Neuronal stem cell (in vitro differentiated cells): Measurements from ENCODE around the gene PLEKHA8.

Experiments
- DNase-seq: peaks from one replicate; pipeline ENCODE4 v3.0.0-alpha.2; 2013; ENCODE audit warnings: low spot score
- H2AFZ ChIP-seq: one replicate; pipeline ENCODE4 v1.6.1; 2013; ENCODE audit warnings: mild to moderate bottlenecking, low read length, inconsistent platforms
- H2AK5ac ChIP-seq: 2 replicates; pipeline ENCODE4 v1.6.1; 2013; ENCODE audit warnings: low read depth, mild to moderate bottlenecking, inconsistent platforms, low read length, moderate library complexity, mixed read lengths
- H2BK120ac ChIP-seq: 2 replicates; pipeline ENCODE4 v1.6.1; 2013; ENCODE audit warnings: low read depth, mild to moderate bottlenecking, inconsistent platforms, low read length, moderate library complexity, mixed read lengths
- H2BK12ac ChIP-seq: one replicate; pipeline ENCODE4 v1.6.1; 2013; ENCODE audit warnings: low read length, inconsistent platforms
- H2BK15ac ChIP-seq: 2 replicates; pipeline ENCODE4 v1.6.1; 2013; ENCODE audit warnings: mild to moderate bottlenecking, low read length, inconsistent platforms, mixed read lengths
- H2BK5ac ChIP-seq: one replicate; pipeline ENCODE4 v1.6.1; 2013; ENCODE audit warnings: inconsistent platforms, mild to moderate bottlenecking, low read length, moderate library complexity
- H3K14ac ChIP-seq: one replicate; pipeline ENCODE4 v1.6.1; 2013; ENCODE audit warnings: low read length, inconsistent platforms
- H3K18ac ChIP-seq: 2 replicates; pipeline ENCODE4 v1.6.1; 2013; ENCODE audit warnings: low read length, inconsistent platforms
- H3K23ac ChIP-seq: 2 replicates; pipeline ENCODE4 v1.6.1; 2013; ENCODE audit warnings: low read depth, mild to moderate bottlenecking, mixed read lengths, low read length, inconsistent platforms; ENCODE audit not compliant: poor library complexity
- H3K27ac ChIP-seq: replicated peaks from 3 replicates; pipeline ENCODE4 v1.5.1; 2013; ENCODE audit warnings: low read length, inconsistent platforms
- H3K27me3 ChIP-seq, 3 experiments: 2 replicates each; pipeline ENCODE4 v1.6.1; 2013; ENCODE audit warnings: low read length in 3 of 3, mild to moderate bottlenecking in 2 of 3, inconsistent platforms in 1 of 3, low read depth in 1 of 3, mixed read lengths in 1 of 3, moderate library complexity in 1 of 3; ENCODE audit not compliant: control insufficient read depth in 3 of 3, insufficient read depth in 3 of 3
- H3K36me3 ChIP-seq, 2 donors: replicated peaks in 1 of 2; 2 replicates each; pipeline ENCODE4 v1.6.1; 2013; ENCODE audit warnings: low read length in 2 of 2; ENCODE audit not compliant: control insufficient read depth in 2 of 2, insufficient read depth in 2 of 2
- H3K4ac ChIP-seq: 2 replicates; pipeline ENCODE4 v1.6.1; 2013; ENCODE audit warnings: inconsistent platforms, mild to moderate bottlenecking, low read length, moderate library complexity
- H3K4me1 ChIP-seq, 2 donors: 1 replicate in 1 of 2; 2 replicates in 1 of 2; pipeline ENCODE4 v1.6.1; 2013; ENCODE audit warnings: low read length in 2 of 2, low read depth in 1 of 2; ENCODE audit not compliant: control insufficient read depth in 2 of 2, insufficient read depth in 1 of 2
- H3K4me2 ChIP-seq: one replicate; pipeline ENCODE4 v1.6.1; 2013; ENCODE audit warnings: mild to moderate bottlenecking, low read length, inconsistent platforms; ENCODE audit not compliant: insufficient read depth, poor library complexity, severe bottlenecking
- H3K4me3 ChIP-seq, 2 donors: 2 replicates each; pipeline ENCODE4 v1.5.1; 2013; ENCODE audit warnings: low read length in 2 of 2, mild to moderate bottlenecking in 2 of 2, inconsistent platforms in 1 of 2, moderate library complexity in 1 of 2
- H3K79me1 ChIP-seq: one replicate; pipeline ENCODE4 v1.6.1; 2013; ENCODE audit warnings: low read depth, mild to moderate bottlenecking, inconsistent platforms, low read length, moderate library complexity
- H3K9ac ChIP-seq: one replicate; pipeline ENCODE4 v1.6.1; 2013; ENCODE audit warnings: mild to moderate bottlenecking, low read depth, low read length, inconsistent platforms; ENCODE audit not compliant: poor library complexity
- H3K9me3 ChIP-seq, 2 donors: replicated peaks in 1 of 2; 2 replicates each; pipeline versions ENCODE3 to v1.6.1; 2013; ENCODE audit warnings: low read length in 2 of 2, mild to moderate bottlenecking in 2 of 2, inconsistent platforms in 1 of 2, low read depth in 1 of 2, mixed read lengths in 1 of 2, moderate library complexity in 1 of 2; ENCODE audit not compliant: control insufficient read depth in 2 of 2, insufficient read depth in 1 of 2
- H4K8ac ChIP-seq: one replicate; pipeline ENCODE4 v1.6.1; 2013; ENCODE audit warnings: low read depth, mild to moderate bottlenecking, inconsistent platforms, low read length, moderate library complexity
- H4K91ac ChIP-seq: one replicate; pipeline ENCODE4 v1.6.1; 2013; ENCODE audit warnings: low read length, low read depth, mild to moderate bottlenecking, inconsistent platforms; ENCODE audit not compliant: poor library complexity
- WGBS, 2 donors: extraction: QIAGEN DNeasy Blood & Tissue Kit; methylation state at CpG; one replicate each; pipeline ENCODE4 v1.1.7; 2013; ENCODE audit warnings: missing lambda C conversion rate in 2 of 2, mixed read lengths in 1 of 2; ENCODE audit not compliant: insufficient read length in 2 of 2, insufficient replicate concordance in 1 of 2; ENCODE audit errors: extremely low coverage in 2 of 2; 5-methylcytosine and 5-hydroxymethylcytosine counted together

Gene PLEKHA8

DNA sequence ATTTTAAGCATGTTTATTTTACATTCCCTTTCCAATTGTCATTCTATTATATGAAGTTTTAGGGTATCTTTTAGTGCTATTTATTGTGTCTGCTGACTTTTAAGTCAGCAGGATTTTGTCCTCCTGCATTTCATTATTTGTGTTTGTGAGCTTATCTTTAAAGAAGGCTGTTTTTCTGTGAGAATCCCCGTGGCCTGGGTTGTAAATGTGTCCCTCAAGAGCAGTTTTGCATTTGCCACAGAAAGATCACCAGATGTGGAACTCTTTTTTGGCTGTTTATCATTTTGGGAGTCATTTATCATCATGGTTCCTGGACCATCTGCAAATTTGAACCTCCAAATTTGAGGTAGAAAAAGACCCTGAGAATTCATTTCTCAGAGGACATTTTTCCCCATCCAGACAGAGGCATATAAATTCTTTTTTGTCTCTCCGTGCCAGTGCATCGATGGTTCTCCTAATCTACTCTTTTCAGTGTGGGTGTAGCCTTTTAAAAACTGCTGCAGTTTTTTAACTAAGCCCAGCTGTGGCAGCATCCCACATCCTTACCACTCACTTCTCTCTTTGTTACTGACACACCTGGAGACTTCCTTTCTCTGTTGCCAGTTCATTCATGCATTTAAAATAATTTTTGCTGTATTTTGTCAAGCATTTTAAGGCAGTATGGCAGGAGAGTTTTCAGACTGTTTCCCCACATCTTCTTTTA lies 86.5 kb downstream of the PLEKHA8 start:
- no peak overlapping the region for H2BK5ac ChIP-seq

GRCh38 chr7:30115709-30116297 lies 87.6 kb downstream of the PLEKHA8 start:
- Histone ChIP-seq H3K4me2 (no peak overlapping the region), H3K18ac (no peak overlapping the region), H3K14ac (no peak overlapping the region), H4K8ac (no peak overlapping the region), H2BK5ac (no peak overlapping the region), H4K91ac (peak overlapping the region; percentile 87), H3K9ac (peak overlapping the region; percentile 10), H3K27ac (no peak overlapping the region), H3K79me1 (no peaks in the 10 kb centered on the region), H3K23ac (no peak overlapping the region), H2AK5ac (no peak overlapping the region), H3K27me3 (peaks cover 0 to 2% (median 0%) of the 10 kb centered on the region in 3 experiments), H3K36me3 (peaks cover 0 to 5% of the 10 kb centered on the region in 2 donors), H3K4me1 (peaks cover 0 to 4% of the 10 kb centered on the region in 2 donors), H2BK15ac (no peak overlapping the region), H2AFZ (no peak overlapping the region), H3K4me3 (peak overlapping the region in 1 of 2 donors; percentile 69), H3K9me3 (peaks cover 5 to 20% of the 10 kb centered on the region in 2 donors), H3K4ac (no peak overlapping the region), H2BK120ac (no peak overlapping the region), H2BK12ac (no peak overlapping the region)
- DNase-seq = no peak
- no CpG with 5 or more reads among the region's 34 CpGs for WGBS, 2 donors

More for the DNA sequence above, 86.5 kb downstream of the PLEKHA8 start:
- H4K8ac ChIP-seq = no peak overlapping the region
- H3K18ac ChIP-seq = no peak overlapping the region
- no peak overlapping the region for H2AK5ac ChIP-seq
- no peak overlapping the region for H2BK12ac ChIP-seq
- no peak overlapping the region for H2BK120ac ChIP-seq
- H2BK15ac ChIP-seq = no peak overlapping the region
- no peak overlapping the region for H3K4me2 ChIP-seq
- DNase-seq = no peak
- H3K4me1 ChIP-seq = peaks cover 0 to 4% of the 10 kb centered on the region in 2 donors
- H3K79me1 ChIP-seq = no peaks in the 10 kb centered on the region
- H3K4ac ChIP-seq = no peak overlapping the region
- no peak overlapping the region for H3K4me3 ChIP-seq
- no peak overlapping the region for H3K23ac ChIP-seq
- no CpG with 5 or more reads among the region's 3 CpGs for WGBS, 2 donors
- H3K9ac ChIP-seq = no peak overlapping the region
- peaks cover 0 to 2% (median 0%) of the 10 kb centered on the region in 3 experiments for H3K27me3 ChIP-seq
- no peak overlapping the region for H3K27ac ChIP-seq
- H3K36me3 ChIP-seq = peaks cover 0 to 5% of the 10 kb centered on the region in 2 donors
- peaks cover 5 to 20% of the 10 kb centered on the region in 2 donors for H3K9me3 ChIP-seq
- no peak overlapping the region for H4K91ac ChIP-seq
- no peak overlapping the region for H2AFZ ChIP-seq
- H3K14ac ChIP-seq = no peak overlapping the region

DNA sequence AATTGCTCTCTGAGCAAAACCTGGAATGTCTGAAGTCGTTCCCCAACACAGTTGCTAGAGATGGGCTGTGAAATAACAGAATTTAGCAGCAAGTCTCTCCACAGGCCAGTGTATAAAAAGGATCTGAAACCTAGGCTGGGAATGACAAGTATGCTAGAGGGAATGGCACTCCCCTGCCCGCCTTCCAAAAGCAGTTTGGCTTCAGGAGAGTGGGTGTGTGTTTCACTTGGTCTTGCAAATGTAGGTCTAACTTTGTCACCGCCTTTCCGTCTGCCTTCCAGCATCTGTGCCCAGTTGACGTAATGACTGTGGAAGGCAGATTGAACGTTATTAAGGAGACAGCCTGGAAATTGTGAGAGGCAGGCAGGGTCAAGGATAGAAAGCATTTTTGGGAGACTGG lies 88.6 kb downstream of the PLEKHA8 start:
- Histone ChIP-seq H3K23ac (no peak overlapping the region), H3K27me3 (peaks cover 0 to 2% (median 0%) of the 10 kb centered on the region in 3 experiments), H3K14ac (no peak overlapping the region), H3K9ac (no peak overlapping the region), H2BK15ac (no peak overlapping the region), H3K36me3 (peaks cover 0 to 5% of the 10 kb centered on the region in 2 donors), H3K4me3 (no peak overlapping the region), H2BK12ac (no peak overlapping the region), H2BK120ac (no peak overlapping the region), H3K79me1 (no peaks in the 10 kb centered on the region), H2AFZ (no peak overlapping the region), H3K4me2 (no peak overlapping the region), H4K8ac (no peak overlapping the region), H3K4ac (no peak overlapping the region), H3K18ac (no peak overlapping the region), H2BK5ac (no peak overlapping the region), H2AK5ac (no peak overlapping the region), H3K27ac (no peak overlapping the region), H4K91ac (no peak overlapping the region), H3K9me3 (peaks cover 5 to 20% of the 10 kb centered on the region in 2 donors), H3K4me1 (peaks cover 0 to 4% of the 10 kb centered on the region in 2 donors)
- no peak for DNase-seq
- WGBS, 2 donors = no CpG with 5 or more reads among the region's 6 CpGs

GRCh38 chr7:30117896-30118295 lies 89.7 kb downstream of the PLEKHA8 start:
- H3K27ac ChIP-seq = no peak overlapping the region

More at GRCh38 chr7:30117896-30118295, 89.7 kb downstream of the PLEKHA8 start:
- no peak overlapping the region for H3K4me3 ChIP-seq
- no peak overlapping the region for H3K4ac ChIP-seq
- H3K18ac ChIP-seq = no peak overlapping the region
- H3K9me3 ChIP-seq = peaks cover 5 to 17% of the 10 kb centered on the region in 2 donors
- DNase-seq = no peak
- peaks cover 0 to 5% of the 10 kb centered on the region in 2 donors for H3K36me3 ChIP-seq
- no peak overlapping the region for H3K23ac ChIP-seq
- no peak overlapping the region for H4K91ac ChIP-seq
- H3K4me1 ChIP-seq = peaks cover 0 to 4% of the 10 kb centered on the region in 2 donors
- no peak overlapping the region for H4K8ac ChIP-seq
- H2BK5ac ChIP-seq = no peak overlapping the region
- H3K4me2 ChIP-seq = no peak overlapping the region
- H3K9ac ChIP-seq = no peak overlapping the region
- H2BK12ac ChIP-seq = no peak overlapping the region
- no CpG with 5 or more reads among the region's 4 CpGs for WGBS, 2 donors
- no peak overlapping the region for H3K14ac ChIP-seq
- peaks cover 0 to 2% (median 0%) of the 10 kb centered on the region in 3 experiments for H3K27me3 ChIP-seq
- H2BK15ac ChIP-seq = no peak overlapping the region
- no peak overlapping the region for H2AK5ac ChIP-seq
- no peak overlapping the region for H2AFZ ChIP-seq
- no peaks in the 10 kb centered on the region for H3K79me1 ChIP-seq
- H2BK120ac ChIP-seq = no peak overlapping the region
